Hair follicle dermal papilla cell (primary cell): Measurements from ENCODE around the gene DCAF8L1. TPM values are rescaled to one million over a fixed set of nuclear protein-coding genes. Genes with fewer than 3 reads are reported as not detected.

Experiments used
- total RNA-seq: library from RNA; depleted of rRNA; stranded (reverse); fragments of >200 nt; gene quantifications from 2 replicates; pipeline ENCODE4 v1.2.3, GENCODE V29; 2012

Gene DCAF8L1
- not detected in 2 replicates for total RNA-seq

GRCh38 chrX:27981349-27981748, at the start of gene DCAF8L1:
TSS of gene DCAF8L1 (minus strand) at chrX:27981449. CDS start at chrX:27981334, 115 bp downstream.

Other genes with a start within 250 kb of the DCAF8L1 start
- not detected in 2 replicates for gene MAGEB10, start 173.5 kb downstream of the DCAF8L1 start, total RNA-seq